Amniotic stem cell (primary cell): ENCODE results near the gene GRM6.

Experiments
- DNase-seq: peaks from one replicate; lab custom pipeline; 2025; lab: John Stamatoyannopoulos, UW

Gene GRM6

GRCh38 chr5:178994580-178995340, at the start of gene GRM6:
Gene GRM6 (minus strand): TSS chr5:178995320. CDS start chr5:178994944, 376 bp downstream.
- DNase-seq = no peak

DNA sequence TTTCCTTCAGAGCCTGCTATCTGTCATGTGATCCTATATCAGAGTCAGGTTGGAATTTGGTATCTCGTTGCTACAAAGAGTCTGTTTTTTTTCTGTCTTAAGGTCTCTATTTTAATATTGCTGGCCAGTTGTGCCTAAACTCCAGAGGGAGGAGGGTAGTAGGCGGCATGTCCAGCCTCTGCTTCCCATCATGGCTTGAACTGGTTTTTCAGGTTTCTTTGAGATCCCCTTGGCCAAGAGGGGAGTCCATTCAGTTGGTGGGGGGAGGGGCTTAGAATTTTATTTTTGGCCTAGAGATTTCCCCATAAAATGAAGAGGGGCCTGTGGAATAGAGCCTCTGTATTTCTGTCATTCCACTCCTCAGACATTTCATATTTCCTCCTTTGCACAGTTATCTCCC, 49.6 kb upstream of the GRM6 start:
- no peak for DNase-seq

DNA sequence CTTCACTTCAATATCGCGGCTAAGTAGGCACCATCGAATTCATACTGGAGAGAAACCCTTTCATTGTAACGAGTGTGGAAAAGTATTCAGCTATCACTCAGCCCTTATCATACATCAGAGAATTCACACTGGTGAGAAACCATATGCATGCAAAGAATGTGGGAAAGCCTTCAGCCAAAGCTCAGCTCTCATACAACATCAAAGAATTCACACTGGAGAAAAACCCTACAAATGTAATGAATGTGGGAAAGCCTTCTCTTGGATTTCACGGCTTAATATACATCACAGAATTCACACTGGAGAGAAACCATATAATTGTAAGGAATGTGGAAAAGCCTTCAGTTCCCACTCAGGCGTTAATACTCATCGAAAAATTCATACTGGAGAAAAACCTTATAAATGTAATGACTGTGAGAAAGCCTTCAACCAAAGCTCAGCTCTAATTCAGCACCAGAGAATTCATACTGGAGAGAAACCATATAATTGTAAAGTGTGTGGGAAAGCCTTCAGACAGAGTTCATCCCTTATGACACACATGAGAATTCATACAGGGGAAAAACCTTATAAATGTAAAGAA, 38.0 kb upstream of the GRM6 start:
- DNase-seq = no peak

DNA sequence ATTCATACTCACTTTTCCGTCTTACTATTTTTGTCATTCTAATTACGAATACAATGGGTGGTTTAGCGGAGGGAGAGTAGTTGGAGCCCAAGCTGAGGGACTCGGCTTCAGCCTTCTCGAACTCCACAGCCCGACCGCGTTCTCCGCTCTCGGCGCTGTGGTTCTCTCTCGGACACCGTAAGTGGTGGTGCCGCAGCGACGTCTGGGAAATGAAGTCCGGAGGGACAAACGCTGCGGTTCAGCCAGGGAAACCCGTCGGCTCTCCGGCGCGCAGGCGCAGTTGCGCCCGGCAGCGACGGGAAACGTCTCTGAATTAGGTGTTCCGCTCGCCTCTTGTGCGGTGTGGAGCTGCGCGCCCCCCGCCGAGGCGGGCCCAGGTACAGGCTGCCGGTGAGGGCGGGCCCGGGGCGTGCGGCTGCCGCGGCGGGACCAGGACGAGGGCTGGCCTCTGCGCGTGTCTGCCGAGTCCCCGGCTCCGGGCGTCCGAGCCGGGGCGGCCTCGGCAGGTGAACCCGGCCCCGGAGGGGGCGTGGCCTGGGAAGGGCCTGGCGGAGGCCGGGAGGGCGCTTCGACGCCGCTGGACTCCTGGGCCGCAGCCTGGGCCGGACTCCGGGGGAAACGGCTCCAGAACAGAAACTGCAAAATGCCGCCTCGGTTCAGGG, 28.5 kb upstream of the GRM6 start, which contains the start of gene ZNF879:
TSS of gene ZNF879 (plus strand) at position 277 of the 662 bp plus-strand sequence. CDS start 1,201 bp downstream, outside the sequence.
- DNase-seq = peak; percentile 94

GRCh38 chr5:179008667-179009066, 13.5 kb upstream of the GRM6 start:
- no peak for DNase-seq

DNA sequence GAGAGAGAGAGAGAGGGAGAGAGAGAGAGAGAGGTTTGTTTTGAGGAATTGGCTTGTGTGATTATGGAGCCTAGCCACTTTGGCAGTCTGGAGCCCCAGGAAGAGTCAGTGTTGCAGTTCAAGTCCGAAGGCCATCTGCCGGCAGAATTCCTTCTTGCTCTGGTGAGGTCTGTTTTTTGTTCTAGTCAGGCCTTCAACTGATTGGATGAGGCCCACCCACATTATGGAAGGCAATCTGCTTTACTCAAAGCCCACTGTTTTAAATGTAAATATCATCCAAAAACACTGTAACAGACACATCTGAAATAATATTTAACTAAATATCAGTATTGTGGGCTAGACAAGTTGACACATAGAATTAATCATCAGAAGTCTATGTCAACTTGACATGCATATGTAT, 11.4 kb upstream of the GRM6 start:
- no peak for DNase-seq

GRCh38 chr5:178998441-178998840, 3.3 kb upstream of the GRM6 start:
- DNase-seq = no peak

DNA sequence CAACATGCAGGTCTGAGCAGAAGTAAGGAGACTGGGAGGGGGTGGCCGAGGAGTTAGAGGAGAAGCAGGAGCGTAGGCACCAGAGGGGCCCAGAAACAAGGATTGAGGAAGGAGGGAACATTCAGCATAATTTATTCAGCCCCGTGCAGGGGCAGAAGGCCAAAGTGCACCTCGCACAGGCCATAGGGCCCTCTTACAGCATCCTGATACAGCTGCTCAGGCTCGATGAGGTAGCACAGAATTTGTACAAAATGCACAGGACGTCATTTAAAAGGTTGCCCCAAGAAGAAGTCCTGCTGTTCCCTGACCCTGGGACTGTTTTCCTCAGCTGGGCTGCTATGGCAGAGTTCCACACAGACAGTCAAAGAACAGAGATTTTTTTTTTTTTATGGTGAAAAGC, 2.1 kb upstream of the GRM6 start:
- DNase-seq = no peak

GRCh38 chr5:178996156-178996555, 1.0 kb upstream of the GRM6 start:
- no peak for DNase-seq

DNA sequence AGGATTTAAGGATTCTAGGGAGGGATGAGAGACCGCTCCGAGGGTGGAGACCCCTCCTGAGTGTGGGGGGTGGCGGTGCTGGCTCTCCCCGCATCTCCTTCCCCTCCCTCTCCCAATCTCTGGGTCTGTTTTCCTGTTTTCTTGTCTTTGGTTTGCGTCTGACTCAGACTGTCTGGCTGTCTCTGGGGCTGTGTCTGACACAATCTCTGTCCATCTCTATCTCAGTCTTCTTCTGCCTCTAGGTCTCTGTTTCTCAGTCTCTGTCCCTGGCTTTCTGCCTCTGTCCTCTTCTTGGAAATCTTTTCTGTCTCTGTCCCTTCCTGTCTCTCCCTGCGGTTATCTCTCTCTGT, 196 bp upstream of the GRM6 start:
- no peak for DNase-seq

DNA sequence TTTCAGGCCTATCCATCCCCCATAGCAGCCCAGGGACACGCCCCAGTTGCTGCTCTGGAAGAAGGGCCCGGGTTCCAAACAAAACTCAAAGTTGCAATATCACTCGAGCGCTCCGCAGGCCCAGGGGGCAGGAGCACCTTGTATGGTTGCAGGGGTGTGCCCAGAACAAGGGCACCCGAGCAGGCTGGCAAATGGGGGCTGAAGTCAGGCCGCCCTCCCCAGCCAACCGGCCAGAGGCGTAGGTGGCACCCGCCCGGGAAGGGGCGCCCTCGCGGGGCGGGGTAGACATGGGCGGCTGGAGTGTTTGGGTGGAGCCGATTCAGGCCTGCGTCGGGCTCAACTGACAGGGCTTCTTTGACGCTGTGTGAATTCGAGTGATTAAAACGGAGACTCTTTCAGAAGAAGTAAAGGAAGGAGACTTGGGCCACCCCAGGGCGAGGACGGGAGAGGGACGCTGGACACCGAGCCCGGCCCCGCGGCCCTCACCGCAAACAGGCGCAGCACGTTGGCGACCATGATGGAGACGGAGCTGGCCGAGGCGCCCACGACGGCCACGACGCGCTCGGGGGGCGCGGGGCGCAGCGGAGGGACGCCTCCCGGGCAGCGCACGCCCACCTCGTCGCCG, 1.1 kb downstream of the GRM6 start:
- DNase-seq = no peak

DNA sequence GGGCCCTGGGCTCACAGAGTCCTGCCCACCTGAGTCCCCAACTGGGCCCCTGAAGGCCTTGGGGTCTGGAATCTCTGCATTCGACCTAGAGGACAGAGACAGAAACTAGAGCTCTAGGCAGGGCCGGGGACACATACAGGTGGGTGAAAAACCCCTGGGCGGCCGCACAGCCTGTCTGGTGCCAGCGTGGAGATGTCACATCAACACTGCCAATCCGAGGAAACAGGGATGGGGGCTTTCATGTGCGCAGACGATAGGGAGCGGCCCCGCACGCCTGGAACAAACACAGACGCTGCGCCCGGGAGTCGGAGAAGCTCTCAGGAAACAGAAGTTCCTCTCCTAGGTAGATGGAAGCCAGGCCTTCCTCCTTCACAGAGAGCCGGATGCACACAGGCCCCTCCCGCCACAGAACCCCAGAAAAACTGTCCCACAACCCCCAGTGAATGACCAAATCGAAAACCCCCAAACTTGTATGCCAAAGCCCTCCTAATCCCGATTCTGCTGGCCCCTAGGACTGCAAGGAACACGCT, 1.8 kb downstream of the GRM6 start:
- DNase-seq = no peak

- no peak for DNase-seq
Measured at GRCh38 chr5:178992291-178992895, 2.7 kb downstream of the GRM6 start.

GRCh38 chr5:178991190-178992145, 3.7 kb downstream of the GRM6 start:
- no peak for DNase-seq

- DNase-seq = no peak
Measured at GRCh38 chr5:178990491-178990890, 4.6 kb downstream of the GRM6 start.

- DNase-seq = no peak
Measured at GRCh38 chr5:178989311-178989710, 5.8 kb downstream of the GRM6 start.

GRCh38 chr5:178988436-178989220, 6.5 kb downstream of the GRM6 start:
- DNase-seq = no peak

GRCh38 chr5:178986326-178986960, 8.7 kb downstream of the GRM6 start:
- no peak for DNase-seq
